A673 (cell line): ENCODE results near the gene ENTHD1. TPM values are rescaled to one million over a fixed set of nuclear protein-coding genes. Genes with fewer than 3 reads are reported as not detected.

Experiments
- BruUV-seq: library from RNA; stranded (reverse); fragments of 400-500 nt; replicated peaks from 2 replicates; lab custom pipeline; 2021; lab: Mats Ljungman, UMichigan
- CTCF ChIA-PET: fragments of 300-600 bp; sonication (Branson Sonifier 250); formaldehyde crosslinking; loops from one replicate; lab custom pipeline; 2022; ENCODE audit warnings: antibody characterized with exemption; lab: Charles Lee
- POLR2A ChIA-PET: fragments of 300-600 bp; sonication (Branson Sonifier 250); formaldehyde crosslinking; loops from one replicate; lab custom pipeline; 2022; ENCODE audit warnings: antibody characterized with exemption; ENCODE audit not compliant: low non-redundant PET; lab: Charles Lee
- DNase-seq: peaks from one replicate; pipeline ENCODE4 v3.0.0-alpha.2; 2015; ENCODE audit warnings: low spot score
- H3K27ac ChIP-seq: fragments of 200-600 bp; sonication (generic); 2 replicates; pipeline ENCODE4 v1.5.1; 2016; ENCODE audit warnings: mixed run types, low read depth, mild to moderate bottlenecking, mixed read lengths, antibody characterized with exemption, low read length; ENCODE audit not compliant: poor library complexity, severe bottlenecking
- H3K27me3 ChIP-seq: fragments of 200-600 bp; sonication (generic); replicated peaks from 2 replicates; pipeline ENCODE4 v1.6.1; 2017; ENCODE audit warnings: mixed run types, low read depth, mild to moderate bottlenecking, mixed read lengths, antibody characterized with exemption, low read length; ENCODE audit not compliant: insufficient read depth, poor library complexity
- H3K36me3 ChIP-seq: fragments of 200-600 bp; sonication (generic); 2 replicates; pipeline ENCODE4 v1.6.1; 2016; ENCODE audit warnings: mixed run types, mild to moderate bottlenecking, mixed read lengths, antibody characterized with exemption, low read length; ENCODE audit not compliant: insufficient read depth, poor library complexity, severe bottlenecking
- H3K4me1 ChIP-seq: fragments of 200-600 bp; sonication (generic); 2 replicates; pipeline ENCODE4 v1.6.1; 2017; ENCODE audit warnings: mixed run types, mild to moderate bottlenecking, mixed read lengths, antibody characterized with exemption, low read length; ENCODE audit not compliant: insufficient read depth, poor library complexity, severe bottlenecking
- H3K4me3 ChIP-seq: fragments of 200-600 bp; sonication (generic); 2 replicates; pipeline ENCODE4 v1.5.1; 2016; ENCODE audit warnings: low read depth, mixed run types, mild to moderate bottlenecking, mixed read lengths, low read length; ENCODE audit not compliant: poor library complexity, severe bottlenecking
- H3K9me3 ChIP-seq: fragments of 200-600 bp; sonication (generic); 2 replicates; pipeline ENCODE4 v1.6.1; 2016; ENCODE audit warnings: mixed run types, low read depth, mild to moderate bottlenecking, mixed read lengths, antibody characterized with exemption, low read length; ENCODE audit not compliant: poor library complexity, severe bottlenecking
- CTCF ChIP-seq: fragments of 300-800, 200-600 bp; sonication (generic); conservative IDR thresholded peaks from 2 replicates; pipeline ENCODE4 v1.5.1; 2017; ENCODE audit warnings: low read depth, mild to moderate bottlenecking, antibody characterized with exemption, low read length, moderate library complexity, mixed read lengths
- EZH2 ChIP-seq: fragments of 200-600 bp; sonication (generic); IDR thresholded peaks from 2 replicates; pipeline ENCODE4 v1.6.1; 2017; ENCODE audit warnings: borderline replicate concordance, low read depth, mild to moderate bottlenecking, mixed read lengths, antibody characterized with exemption, low read length; ENCODE audit not compliant: poor library complexity, severe bottlenecking
- intact Hi-C: fragments of 100-400 bp; cut with micrococcal nuclease; formaldehyde crosslinking; loops from one replicate; pipeline ENCODE4 v1.10.0; 2022; ENCODE audit not compliant: unreplicated experiment
- total RNA-seq: library from RNA; stranded (reverse); gene quantifications from 2 replicates; pipeline ENCODE4 v1.2.3, GENCODE V29; 2021

ENTHD1 gene
- total RNA-seq, 1 experiment from 2014 or later = not detected

- no peak for DNase-seq
- H3K27me3 ChIP-seq = peaks cover 17% of the 10 kb centered on the region
- no peak overlapping the region for H3K4me3 ChIP-seq
- TF ChIP-seq EZH2 = no peak
- TF ChIP-seq CTCF = no peak
- H3K36me3 ChIP-seq = no peaks in the 10 kb centered on the region
- no TSS peak for BruUV-seq
- POLR2A ChIA-PET = no interaction called here
- H3K9me3 ChIP-seq = no peaks in the 10 kb centered on the region
- intact Hi-C loops = no loop called here
- H3K4me1 ChIP-seq = no peaks in the 10 kb centered on the region
- H3K27ac ChIP-seq = no peak overlapping the region
- CTCF ChIA-PET = no interaction called here
Observed at GRCh38 chr22:39845529-39845928, 48.0 kb downstream of the ENTHD1 start.

GRCh38 chr22:39839917-39840510, 53.5 kb downstream of the ENTHD1 start:
- no TSS peak for BruUV-seq
- CTCF ChIA-PET = no interaction called here
- Histone ChIP-seq H3K9me3 (no peaks in the 10 kb centered on the region), H3K4me3 (no peak overlapping the region), H3K27me3 (peaks cover 50% of the 10 kb centered on the region), H3K36me3 (no peaks in the 10 kb centered on the region), H3K4me1 (no peaks in the 10 kb centered on the region), H3K27ac (no peak overlapping the region)
- TF ChIP-seq CTCF (no peak), EZH2 (no peak)
- intact Hi-C loops = no loop called here
- no peak for DNase-seq
- POLR2A ChIA-PET = no interaction called here

GRCh38 chr22:39839204-39839603, 54.4 kb downstream of the ENTHD1 start:
- Histone ChIP-seq H3K4me3 (no peak overlapping the region), H3K27ac (no peak overlapping the region), H3K27me3 (peaks cover 59% of the 10 kb centered on the region), H3K9me3 (no peaks in the 10 kb centered on the region), H3K36me3 (no peaks in the 10 kb centered on the region), H3K4me1 (no peaks in the 10 kb centered on the region)
- intact Hi-C loops = no loop called here
- DNase-seq = no peak
- no TSS peak for BruUV-seq
- POLR2A ChIA-PET = no interaction called here
- no peak for TF ChIP-seq CTCF
- CTCF ChIA-PET = no interaction called here
